ENCODE measurements around the gene LRRC43.
"Not testable (repeated sequence)": the region's sequence is repeated elsewhere in the genome, so short reads cannot be mapped to it uniquely, and the experiment has no call there.

The LRRC43 gene

DNA sequence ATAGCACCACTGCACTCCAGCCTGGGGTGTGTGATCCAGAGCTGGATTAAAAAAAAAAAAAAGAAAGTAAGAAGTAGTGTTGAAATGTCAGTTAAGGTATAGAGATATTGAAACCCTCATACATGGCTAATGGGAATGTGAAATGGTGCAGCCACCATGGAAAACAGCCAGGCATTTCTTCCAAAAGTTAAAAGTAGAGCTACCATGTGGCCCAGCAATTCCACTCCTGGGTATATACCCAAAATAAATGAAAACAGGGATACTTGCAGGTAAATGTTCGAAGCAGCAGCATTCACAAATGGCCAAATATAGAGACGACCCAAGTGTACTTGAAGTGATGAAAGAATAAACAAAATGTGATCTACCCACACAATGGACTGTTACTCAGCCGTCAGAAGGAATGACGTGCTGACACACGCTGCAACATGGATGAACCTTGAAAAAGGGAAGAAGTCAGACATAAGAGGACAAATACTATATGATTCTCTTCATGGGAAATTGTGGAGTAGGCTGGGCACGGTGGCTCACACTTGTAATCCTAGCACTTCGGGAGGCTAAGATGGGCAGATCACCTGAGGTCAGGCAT, 24.1 kb upstream of the LRRC43 start:
- DNase-seq, result no peak

DNA sequence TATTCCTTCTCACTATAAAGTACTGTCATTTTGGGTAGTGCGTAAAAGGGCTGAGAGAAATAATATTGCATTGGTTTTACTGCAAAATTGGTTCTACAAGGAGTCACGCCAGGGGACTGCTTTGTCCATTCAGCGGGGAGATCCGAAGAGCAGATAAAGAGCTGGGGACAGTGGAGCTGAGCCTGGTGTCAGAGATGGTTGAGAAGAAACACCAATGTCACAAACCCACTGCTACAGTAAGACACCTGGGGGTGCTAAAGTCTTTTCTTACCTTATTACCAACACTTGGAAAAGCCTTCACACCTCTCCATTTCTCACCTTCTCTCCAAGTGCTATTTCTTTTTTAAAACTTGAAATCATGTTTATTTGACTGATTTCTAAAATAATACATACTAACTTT, 23.0 kb upstream of the LRRC43 start:
- DNase-seq, result no peak

DNA sequence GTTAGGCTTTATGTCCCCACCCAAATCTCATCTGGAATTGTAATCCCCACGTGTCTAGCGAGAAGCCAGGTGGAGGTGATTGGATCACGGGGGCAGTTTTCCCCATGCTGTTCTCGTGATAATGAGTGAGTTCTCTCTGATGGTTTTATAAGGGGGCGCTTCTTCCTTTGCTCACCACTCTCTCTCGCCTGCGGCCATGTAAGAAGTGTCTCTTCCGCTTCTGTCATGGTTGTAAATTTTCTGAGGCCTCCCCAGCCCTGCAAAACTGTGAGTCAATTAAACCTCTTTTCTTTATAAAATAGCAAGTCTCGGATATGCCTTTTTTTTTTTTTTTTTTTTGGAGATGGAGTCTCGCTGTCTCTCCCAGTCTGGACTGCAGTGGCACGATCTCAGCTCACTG, 22.2 kb upstream of the LRRC43 start:
- DNase-seq, result no peak

DNA sequence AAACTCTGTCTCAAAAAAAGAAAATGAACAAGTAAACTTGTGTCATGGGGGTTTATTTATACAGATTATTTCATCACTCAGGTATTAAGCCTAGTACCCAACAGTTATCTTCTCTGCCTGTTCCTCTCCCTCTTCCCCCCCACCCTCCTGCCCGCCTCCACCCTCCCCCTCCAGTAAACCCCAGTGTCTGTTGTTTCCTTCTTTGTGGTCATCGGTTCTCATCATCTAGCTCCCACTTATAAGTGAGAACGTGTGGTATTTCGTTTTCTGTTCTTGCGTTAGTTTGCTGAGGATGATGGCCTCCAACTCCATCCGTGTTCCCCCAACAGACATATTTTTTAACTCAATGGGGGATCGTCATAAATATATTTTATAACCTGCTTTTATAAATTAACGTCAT, 21.2 kb upstream of the LRRC43 start:
- DNase-seq, result no peak

DNA sequence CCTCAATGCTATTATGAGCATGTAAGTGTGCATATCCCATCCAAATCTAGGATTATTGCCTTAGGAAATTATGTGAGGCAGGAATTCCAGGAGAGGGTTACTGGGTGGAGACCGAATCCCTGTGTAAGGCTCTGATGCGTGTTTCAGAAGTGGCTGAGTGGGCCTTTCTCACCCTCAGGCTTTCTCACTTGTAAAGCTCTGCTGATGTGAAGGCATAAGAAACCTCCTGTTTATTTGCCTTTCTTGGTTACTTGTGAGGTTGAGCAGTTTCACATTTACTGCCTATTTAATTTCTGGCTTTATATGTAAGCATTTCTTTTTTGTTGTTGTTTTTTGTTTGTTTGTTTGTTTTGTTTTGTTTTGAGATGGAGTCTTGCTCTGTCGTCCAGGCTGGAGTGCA, 19.9 kb upstream of the LRRC43 start:
- no peak for DNase-seq

DNA sequence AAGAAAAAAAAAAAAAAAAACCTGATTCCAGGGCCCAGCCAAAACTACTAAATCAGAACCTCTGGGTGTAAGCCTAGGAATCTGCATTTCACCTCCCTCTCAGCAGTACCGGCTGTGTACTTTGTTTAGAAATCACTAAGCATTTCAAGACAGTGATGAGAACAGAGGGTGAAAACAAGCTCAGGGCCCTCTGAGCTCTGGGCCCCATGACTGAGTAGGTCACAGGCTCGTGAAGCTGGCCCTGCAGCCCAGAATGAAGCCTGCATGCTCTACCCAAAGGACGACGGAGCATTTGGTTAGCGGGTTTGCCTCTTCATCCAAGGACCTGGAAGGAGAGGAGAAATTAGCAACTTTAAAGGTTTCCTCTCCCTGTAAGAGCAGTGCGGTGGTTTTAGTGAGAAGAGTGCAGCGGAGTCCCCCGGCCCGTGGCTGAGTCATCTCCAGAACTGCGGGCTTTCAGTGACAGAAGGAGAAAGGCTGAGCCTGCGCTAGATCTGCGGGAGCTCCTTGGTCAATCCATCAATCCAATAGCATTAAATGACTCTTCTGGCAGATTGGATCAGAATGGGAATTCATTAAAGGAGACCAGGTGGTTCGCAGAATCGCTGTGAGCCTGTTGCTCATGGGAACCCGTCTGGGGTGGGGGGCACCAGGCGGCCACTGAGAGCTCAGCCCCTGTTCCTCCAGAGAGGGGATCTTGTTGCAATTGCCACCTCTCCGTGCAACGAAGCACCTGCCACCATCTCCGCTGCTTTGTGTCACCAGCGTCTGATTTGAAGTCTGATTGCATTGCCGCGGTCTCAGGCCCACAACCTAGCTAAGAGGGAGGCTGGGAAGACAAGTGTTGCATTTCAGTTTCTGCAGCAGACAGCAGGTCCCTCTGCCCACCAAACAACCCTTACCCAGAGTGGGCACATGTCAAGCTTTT, 16.2 kb upstream of the LRRC43 start:
- DNase-seq, result no peak

DNA sequence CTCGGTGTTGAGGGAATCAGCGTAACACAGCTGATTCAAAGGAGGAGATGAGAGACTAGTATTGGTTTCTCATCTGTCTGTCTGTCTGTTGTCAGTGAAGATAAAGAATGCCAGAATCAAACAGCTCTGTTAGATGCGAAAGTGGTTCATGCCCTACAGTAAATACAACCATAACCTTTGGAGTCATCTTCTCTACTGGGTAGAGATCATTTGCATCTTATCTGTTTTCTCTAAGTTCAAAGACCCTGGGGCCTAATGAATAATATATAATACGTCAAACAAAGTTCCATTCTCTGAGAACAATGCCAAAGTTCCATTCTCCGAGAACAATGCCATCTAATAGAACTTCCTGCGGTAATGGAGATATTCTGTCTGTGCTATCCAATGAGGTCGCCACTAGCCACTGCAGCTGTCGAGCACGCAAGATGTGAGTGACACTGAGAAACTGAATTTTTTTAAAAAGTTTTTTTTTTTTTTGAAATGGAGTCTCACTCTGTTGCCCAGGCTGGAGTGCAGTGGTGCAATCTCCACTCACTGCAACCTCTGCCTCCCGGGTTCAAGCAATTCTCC, 15.5 kb upstream of the LRRC43 start:
- DNase-seq, result no peak

DNA sequence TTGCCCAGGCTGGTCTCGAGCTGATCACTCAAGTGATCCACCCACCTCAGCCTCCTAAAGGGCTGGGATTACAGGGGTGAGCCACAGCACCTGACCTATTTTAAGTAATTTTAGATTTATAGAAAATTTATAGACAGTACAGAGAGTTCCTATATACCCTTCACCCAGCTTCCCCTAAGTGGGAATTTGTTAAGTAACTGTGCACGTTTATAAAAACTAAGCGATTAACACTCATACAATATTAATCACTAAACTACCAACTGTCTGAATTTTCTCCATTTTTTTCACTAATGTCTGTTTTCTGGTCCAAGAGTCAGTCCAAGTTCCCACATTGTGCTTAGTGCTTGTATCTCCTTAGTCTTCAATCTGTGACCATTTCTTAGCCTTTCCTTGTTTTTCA, 14.4 kb upstream of the LRRC43 start:
- DNase-seq, result no peak

DNA sequence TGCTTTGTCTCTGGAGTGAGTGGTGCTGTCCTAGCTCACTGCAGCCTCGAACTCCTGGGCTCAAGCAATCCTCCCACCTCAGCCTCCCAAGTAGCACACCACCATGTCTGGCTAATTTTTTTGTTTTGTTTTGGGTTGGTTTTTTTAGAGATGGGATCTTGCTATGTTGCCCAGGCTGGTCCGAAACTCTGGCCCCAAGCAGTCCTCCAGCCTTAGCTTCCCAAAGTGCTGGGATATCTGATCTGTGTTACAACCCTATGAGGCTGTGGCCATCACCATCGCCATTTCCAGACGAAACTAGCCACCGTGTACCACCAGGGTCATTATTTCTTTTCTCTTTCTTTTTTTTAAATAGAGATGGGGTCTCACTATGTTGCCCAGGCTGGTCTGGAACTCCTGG, 11.5 kb upstream of the LRRC43 start:
- DNase-seq, result no peak

DNA sequence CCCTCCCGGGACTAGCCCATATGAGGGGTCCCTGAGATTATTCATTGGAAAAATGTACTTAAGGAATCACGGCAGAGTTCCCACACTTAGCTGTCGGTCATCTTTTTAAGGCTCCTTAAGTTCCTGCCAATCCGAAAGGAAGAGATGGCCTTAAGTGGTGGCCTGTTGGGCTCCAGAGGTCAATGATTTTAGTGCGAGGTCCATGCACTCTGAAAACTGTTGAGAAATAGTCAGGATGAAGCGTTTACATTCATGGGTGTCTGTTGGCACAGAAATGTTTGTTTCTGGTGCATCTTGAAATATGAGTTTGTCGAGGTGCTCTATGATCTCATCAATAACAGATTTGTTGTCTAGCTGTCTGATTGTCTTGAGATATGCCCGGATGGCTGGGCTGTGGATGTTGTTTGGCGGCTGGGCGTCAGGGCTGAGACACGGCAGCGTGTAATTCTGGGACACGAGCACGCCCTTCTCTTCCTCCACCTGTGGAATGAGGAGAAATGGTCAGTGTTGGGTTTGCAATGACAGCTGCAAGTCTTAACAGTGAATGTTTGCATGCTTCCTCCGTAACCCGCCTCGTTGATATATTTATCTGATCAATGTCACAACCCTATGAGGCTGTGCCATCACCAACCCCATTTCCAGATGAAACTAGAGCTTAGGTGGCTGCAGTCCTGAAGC, 10.5 kb upstream of the LRRC43 start:
- DNase-seq, result no peak

DNA sequence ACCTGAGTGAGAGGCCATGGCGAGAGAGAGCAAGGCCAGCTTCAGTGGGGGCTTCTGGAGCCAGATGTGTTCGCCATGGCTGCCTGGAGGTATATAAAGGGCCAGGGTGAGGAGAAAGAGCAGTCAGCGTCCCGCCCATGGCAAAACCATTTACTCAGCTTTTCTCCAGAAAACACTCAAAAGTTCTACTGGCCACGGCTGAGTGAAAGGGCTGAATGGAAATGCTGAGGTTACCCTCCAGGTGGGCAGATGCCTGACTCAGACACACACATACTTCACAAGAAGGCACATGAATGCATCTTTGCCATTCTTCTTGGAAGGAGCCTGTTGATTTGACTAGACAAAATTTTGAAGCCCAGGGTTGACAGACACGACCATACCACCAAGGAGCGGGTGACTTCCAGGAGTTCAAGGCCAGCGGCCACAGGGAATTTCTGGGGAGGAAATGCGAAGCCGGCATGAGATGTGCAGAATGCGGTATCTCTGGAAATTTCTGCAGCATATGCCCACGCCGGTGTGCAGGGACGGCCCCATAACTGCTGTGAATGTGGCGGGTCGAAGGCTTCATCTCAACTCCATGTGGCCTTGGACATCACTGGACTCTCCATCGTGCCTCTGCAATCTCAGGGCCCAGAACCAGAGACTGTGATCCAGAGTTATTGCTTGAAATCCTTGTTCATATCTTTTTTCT, 8.6 kb upstream of the LRRC43 start, which contains the start of gene IL31:
Gene IL31, minus strand, starts transcription at position 67 of the 691 bp plus-strand sequence. Its CDS starts 49 bp downstream, at position 18.
- DNase-seq, result no peak

DNA sequence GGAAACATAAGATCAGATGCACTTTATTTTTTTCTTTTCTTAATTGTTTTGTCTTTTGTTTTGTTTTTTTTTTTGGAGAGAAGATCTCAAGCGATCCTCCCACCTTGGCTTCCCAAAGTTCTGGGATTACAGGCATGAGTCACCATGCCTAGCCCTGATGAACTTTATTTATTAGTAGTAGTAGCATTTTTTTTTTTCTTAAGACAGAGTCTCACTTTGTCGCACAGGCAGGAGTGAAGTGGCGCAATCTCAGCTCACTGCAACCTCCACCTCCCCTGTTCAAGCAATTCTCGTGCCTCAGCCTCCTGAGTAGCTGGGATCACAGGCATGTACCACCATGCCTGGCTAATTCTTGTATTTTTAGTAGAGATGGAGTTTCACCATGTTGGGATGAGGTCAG, 6.5 kb upstream of the LRRC43 start:
- not testable (repeated sequence) for DNase-seq

DNA sequence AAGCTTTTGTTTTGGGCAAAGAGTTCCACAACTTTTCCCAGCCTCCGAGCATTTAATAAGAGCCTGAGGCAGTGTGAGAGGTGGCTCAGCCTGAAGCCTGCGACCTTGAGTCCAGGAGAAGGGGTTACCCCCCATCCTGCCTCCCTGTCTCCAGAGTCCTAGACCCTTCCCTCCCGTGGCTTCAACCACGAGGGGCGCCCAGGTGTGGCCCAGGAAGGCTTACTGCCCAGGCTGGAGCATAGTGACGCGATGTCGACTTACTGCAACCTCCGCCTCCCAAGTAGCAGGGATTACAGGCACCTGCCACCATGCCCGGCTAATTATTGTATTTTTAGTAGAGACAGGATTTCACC, 641 bp downstream of the LRRC43 start:
- no peak for DNase-seq

DNA sequence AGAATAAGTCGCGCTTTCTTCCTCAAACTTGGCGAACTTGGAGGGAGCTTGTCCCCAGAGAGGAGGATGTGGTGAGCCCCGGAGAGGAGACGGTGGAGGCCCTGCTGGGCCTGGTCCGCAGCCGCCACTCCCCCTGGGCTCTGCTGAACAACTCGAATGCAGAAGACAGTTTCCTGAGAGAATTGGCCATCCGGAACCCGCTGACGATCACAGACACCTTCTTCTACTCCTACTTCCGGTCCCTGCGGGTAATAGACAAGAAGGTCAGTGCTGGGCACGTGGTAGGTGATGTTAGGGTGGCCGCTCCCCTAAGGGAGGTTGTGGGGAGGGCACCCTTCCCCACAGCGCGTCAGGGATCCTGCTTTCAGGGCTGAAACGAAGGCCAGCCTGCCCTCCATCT, 1.6 kb downstream of the LRRC43 start:
- no peak for DNase-seq

DNA sequence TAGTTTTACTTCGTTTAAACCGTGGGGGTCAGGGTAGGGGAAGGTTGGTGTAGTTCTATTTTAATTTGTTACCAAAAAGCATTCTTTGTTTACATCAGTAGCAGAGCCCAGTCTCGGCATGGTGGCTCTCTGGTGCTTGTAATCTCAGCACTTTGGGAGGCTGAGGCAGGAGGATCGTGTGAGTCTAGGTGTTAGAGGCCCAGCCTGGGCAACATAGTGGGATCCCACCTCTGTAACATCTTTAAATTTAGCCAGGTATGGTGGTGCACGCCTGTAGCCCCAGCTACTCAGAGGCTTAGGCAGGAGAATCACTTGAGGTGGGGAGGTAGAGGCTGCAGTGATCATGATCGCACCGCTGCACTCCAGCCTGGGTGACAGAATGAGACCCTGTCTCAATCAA, 2.2 kb downstream of the LRRC43 start:
- DNase-seq, result no peak

DNA sequence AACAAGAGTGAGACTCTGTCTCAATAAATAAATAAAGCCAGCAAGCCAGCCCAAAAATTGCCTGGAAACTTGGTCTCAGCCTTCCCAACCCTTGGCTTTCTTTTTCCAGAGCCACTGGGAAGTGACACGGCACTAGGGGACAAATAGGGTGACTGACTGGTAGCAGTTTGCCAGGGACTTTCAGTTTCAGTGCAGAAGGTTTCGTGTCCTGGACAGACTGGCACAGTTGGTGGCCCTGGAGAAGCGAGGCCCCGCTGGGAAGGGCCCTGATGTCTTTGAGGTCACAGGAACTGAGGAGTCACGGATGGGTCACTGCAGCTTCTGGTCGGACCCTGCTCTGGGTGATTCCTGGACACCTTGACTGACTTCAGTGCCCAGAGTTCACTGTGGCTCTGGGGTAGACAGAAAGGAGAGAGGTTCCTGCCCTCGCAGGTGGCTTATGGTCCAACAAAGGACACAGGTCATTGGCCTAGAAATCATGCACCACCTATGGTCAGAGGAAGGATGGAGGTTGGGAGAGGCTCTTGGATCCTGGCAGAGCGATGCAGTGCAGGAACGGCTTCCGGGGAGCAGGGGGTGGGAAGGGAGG, 2.7 kb downstream of the LRRC43 start:
- no peak for DNase-seq

DNA sequence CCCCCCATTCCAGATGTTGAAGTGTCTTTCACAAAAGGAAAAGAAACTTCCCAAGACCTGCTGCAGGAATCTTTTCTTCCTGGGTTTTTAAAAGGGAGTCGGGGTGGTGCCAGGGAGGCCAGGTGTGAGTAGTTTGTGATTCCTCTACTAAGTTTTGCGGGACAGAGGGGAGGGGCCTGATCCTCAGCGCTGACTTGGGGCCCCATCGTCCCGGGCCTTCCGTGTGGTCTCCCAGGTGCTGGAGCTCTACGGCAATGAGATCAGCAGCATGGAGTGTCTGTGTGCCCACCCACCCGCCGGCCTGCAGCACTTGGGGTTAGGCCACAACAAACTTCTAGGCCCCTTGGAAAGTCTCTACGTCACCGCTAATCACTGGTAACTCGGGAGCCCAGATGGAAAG, 4.5 kb downstream of the LRRC43 start:
- DNase-seq, result no peak

DNA sequence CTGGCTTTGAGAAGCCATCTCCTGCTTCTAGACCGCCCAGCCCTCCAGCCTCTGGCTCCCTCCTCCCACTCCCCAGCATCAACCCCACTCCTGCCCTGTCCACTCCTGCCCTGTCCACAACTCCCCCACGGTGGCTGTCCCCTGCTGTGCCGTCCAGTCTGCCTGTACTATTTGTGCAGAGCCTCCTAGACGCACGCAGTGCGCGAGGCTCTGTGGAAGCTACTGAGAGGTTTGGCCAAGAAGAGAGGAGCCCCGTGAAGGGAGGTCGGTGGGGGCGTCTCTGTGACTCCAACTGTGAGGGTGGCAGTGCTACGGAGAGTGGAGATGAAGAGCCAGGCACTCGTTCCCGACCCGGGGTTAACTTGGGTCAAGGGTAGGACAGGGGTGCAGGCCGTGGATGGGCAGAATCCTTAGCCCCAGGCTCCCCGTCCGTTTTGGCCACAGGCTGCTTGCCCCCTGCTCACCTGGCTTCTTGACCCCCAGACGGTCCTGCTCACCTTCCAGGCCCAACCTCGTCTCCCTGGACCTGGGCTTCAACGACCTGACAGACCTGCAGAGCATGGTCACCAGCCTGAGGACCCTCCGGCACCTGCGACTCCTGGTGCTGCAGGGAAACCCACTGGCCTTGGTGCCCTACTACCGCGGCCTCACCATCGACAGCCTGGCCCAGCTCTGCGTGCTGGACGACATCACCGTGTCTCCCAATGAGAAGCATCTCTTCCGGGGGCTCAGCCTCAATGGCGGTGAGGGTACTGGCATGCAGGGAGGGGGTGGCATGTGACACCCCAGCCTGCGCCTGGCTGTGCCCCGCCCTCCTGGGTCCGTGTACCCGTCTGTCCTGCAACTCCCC, 6.9 kb downstream of the LRRC43 start:
- no peak for DNase-seq

DNA sequence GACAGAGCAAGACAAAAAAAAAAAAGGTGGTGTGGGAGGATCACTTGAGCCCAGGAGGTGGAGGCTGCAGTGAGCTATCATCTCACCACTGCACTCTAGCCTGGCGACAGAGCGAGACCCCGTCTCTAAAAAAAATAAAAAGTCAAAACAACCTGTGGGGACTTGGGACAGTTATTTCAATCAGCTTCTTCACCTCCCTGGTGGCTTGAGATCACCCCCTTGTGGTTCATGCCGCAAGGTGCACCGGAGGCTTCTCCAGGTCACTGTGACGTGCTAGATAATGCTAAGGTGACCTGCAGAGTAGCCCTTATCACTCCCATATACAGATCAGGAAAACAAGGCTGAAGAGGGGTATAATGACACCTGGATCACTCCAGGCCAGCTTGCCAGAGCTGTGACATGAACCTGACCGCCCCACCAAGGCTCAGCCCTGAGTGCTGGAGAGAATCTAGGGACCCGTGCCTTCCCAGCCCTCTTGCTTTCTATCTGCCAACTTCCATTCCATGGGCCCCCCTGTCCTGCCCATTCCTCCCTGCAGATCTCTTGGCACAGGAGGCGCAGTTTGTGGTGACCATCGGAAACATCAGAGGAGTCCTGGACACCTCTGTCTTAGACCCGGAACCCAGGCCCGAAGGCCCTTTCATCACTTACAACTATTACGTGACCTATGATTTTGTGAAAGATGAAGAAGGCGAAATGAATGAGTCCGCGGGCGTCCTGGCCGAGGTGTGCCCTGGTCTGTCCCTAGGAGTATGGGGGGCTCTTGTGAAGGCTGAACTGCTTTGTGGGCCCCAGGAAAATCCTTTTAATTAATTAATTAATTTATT, 8.1 kb downstream of the LRRC43 start:
- peak; percentile 5 for DNase-seq

DNA sequence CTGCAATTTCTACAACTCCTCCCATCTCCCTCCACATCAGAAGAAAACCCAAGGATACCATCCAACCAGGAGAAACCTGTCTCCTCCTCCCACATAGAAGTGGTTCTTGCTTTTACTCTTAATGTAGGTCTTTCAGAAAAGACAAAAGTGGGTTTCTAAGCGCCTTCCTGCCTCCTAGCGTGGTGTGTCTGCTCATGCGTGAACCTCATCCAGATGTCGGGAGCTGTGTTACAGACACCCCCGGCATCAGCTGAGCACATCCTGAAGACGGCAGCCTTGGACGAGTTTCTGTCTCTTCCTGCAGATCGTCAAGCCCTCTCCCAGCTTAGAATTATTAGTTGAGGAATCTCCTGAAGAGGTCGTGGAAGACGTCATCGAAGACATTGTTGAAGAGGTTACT, 9.5 kb downstream of the LRRC43 start:
- no peak for DNase-seq

DNA sequence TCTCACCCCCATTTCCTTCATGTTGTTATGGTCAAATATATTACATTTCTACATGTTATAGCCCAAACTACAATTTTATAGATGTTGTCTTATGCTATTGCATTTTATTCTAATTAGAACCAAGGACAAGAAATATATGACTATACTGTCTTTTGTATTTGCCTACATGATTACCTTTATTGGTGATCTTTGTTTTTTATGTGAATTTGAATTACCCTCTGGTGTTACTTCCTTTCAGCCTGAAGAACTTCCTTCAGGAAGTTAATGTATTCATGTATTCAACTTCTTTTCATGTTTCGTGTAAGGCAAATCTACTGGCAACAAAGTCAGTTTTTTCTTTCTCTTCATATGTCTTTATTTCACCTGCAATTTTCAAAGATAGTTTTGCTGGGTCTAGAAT, 11.9 kb downstream of the LRRC43 start:
- no peak for DNase-seq
